ENCODE data around the gene PTPRN2. TPM values are rescaled to one million over a fixed set of nuclear protein-coding genes. Genes with fewer than 3 reads are reported as not detected.

The PTPRN2 gene
- polyA plus RNA-seq, 2 donors = 0.37 to 0.40 TPM

DNA sequence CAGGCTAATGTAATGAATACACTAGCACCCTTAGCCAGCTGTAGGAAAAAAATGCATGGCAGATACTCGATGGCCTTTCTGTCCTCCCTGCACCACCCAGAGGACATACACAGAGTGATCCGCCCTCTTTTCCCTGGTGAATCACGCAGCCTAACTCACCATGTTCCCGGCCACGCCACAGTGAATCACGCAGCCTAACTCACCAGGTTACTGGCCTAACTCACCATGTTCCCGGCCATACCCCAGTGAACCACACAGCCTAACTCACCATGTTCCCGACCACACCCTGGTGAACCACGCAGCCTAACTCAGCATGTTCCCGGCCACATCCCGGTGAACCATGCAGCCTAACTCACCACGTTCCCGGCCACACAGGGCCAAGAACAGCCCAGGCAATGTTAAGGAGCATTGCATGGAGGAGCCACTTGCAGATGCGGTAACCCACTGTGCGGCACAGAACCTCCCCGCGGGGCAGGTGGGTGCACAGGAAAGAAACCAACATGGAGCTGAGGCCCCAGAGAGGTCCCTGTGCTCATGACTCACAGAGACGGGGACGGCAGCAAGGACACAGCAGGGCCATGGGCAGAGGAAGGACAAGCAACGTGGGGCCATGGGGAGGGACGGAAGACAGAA lies 742.3 kb downstream of the PTPRN2 start:
- 81 to 83% methylated on average over 21 of the region's 21 CpGs for WGBS, 2 donors
- no peak overlapping the region for H3K27ac ChIP-seq (ENCODE audit: low read depth in 2 of 2, low read length in 1 of 2)
- no peak overlapping the region for H3K4me3 ChIP-seq (ENCODE audit: low read depth in 1 of 2, low read length in 2 of 2)
- peaks cover 0 to 7% of the 10 kb centered on the region in 2 donors for H3K9me3 ChIP-seq (ENCODE audit: control insufficient read depth in 2 of 2, insufficient read depth in 1 of 2, low read depth in 1 of 2, low read length in 1 of 2)
- H3K4me1 ChIP-seq (ENCODE audit: control insufficient read depth in 2 of 2, insufficient read depth in 2 of 2, low read length in 1 of 2) = peaks cover 0 to 4% of the 10 kb centered on the region in 2 donors
- H3K27me3 ChIP-seq (ENCODE audit: control insufficient read depth in 1 of 2, insufficient read depth in 2 of 2, low read length in 2 of 2) = no peaks in the 10 kb centered on the region
- no peaks in the 10 kb centered on the region for H3K36me3 ChIP-seq (ENCODE audit: control insufficient read depth in 2 of 2, insufficient read depth in 2 of 2, low read length in 1 of 2)

DNA sequence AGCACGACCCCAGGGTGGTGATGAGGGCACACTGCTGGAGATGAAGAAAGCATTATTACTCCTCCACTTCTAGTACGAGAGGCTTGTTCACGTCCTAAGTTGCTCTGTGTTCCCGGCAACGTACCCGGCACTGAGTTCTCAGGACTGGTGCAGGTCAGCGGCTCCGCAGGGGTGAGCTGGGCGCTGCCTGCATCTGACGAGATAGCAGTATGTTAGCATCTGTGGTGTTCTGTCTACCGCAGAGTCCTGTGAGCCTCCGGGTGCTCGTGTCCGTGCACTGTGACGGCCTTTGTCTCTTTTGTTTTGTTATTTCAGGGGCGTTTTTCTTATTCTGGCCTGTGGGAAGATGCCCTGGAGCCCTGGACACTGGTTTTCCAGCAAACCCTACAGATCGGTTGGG lies 743.0 kb downstream of the PTPRN2 start:
- Histone ChIP-seq H3K27me3 (ENCODE audit: control insufficient read depth in 1 of 2, insufficient read depth in 2 of 2, low read length in 2 of 2) (no peaks in the 10 kb centered on the region), H3K36me3 (ENCODE audit: control insufficient read depth in 2 of 2, insufficient read depth in 2 of 2, low read length in 1 of 2) (no peaks in the 10 kb centered on the region), H3K4me3 (ENCODE audit: low read depth in 1 of 2, low read length in 2 of 2) (no peak overlapping the region), H3K9me3 (ENCODE audit: control insufficient read depth in 2 of 2, insufficient read depth in 1 of 2, low read depth in 1 of 2, low read length in 1 of 2) (peaks cover 1 to 14% of the 10 kb centered on the region in 2 donors), H3K4me1 (ENCODE audit: control insufficient read depth in 2 of 2, insufficient read depth in 2 of 2, low read length in 1 of 2) (peaks cover 0 to 4% of the 10 kb centered on the region in 2 donors), H3K27ac (ENCODE audit: low read depth in 2 of 2, low read length in 1 of 2) (peak overlapping the region in 1 of 2 donors; percentile 13)
- 90 to 91% methylated on average over 17 of the region's 17 CpGs for WGBS, 2 donors

DNA sequence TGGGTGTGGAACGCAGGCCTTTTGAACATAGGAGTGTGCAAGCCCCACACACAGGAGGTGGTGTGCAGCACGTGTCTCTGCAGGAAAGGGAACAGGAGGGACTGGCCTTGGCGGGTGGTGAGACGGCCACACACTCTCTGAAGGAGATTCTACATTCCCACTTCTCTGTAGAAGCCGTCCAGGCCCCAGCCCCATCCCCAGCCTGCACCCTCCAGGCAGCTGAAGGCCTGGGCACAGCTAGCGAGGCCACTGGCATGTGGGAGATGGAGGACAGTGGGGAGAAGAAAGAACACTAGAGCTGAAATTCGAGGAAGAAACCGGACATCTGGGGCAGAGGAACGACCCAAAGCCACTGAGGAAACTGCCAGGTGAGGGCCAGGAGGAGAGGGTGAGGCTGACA lies 743.5 kb downstream of the PTPRN2 start:
- Histone ChIP-seq H3K27me3 (ENCODE audit: control insufficient read depth in 1 of 2, insufficient read depth in 2 of 2, low read length in 2 of 2) (no peaks in the 10 kb centered on the region), H3K4me3 (ENCODE audit: low read depth in 1 of 2, low read length in 2 of 2) (no peak overlapping the region), H3K27ac (ENCODE audit: low read depth in 2 of 2, low read length in 1 of 2) (no peak overlapping the region), H3K9me3 (ENCODE audit: control insufficient read depth in 2 of 2, insufficient read depth in 1 of 2, low read depth in 1 of 2, low read length in 1 of 2) (peaks cover 2 to 19% of the 10 kb centered on the region in 2 donors), H3K4me1 (ENCODE audit: control insufficient read depth in 2 of 2, insufficient read depth in 2 of 2, low read length in 1 of 2) (peaks cover 0 to 4% of the 10 kb centered on the region in 2 donors), H3K36me3 (ENCODE audit: control insufficient read depth in 2 of 2, insufficient read depth in 2 of 2, low read length in 1 of 2) (no peaks in the 10 kb centered on the region)
- 82 to 83% methylated on average over 9 of the region's 9 CpGs for WGBS, 2 donors

DNA sequence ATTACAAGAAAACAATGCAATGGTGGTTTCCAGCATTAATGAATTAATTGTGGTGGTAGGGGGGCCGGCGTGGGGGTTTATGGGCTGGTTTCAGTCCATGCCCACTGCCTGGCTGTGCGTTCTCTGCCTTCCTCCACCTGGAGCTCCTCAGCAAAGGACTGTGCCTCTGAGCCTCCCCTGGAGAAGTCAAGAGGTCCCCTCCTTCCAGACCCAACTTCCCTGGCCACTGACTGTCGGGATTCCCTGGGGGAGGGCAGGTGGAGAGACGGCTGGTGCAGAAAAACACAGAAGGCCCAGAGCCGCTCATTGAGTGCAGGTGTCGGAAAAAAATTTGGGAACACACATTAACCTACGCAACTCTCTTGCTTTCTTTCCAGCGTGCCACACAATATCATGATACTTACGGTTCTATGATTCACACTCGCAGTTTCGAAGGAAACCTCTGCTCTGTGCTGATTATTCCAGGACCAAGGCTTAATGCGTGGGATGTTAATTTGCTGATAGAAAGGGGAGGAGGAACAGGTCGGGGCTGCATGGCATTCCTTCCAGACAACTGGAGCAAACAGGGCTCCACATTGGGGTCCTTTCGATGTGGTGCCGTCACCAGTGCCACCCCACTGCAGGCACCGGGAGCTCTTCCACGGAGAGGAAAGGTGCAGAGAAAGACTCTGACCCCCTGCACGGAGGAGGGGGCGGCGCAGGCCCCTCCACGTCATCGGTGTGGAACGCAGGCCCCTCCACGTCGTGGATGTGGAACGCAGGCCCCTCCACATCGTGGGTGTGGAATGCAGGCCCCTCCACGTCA lies 744.1 kb downstream of the PTPRN2 start:
- Histone ChIP-seq H3K4me1 (ENCODE audit: control insufficient read depth in 2 of 2, insufficient read depth in 2 of 2, low read length in 1 of 2) (peaks cover 0 to 4% of the 10 kb centered on the region in 2 donors), H3K4me3 (ENCODE audit: low read depth in 1 of 2, low read length in 2 of 2) (no peak overlapping the region), H3K36me3 (ENCODE audit: control insufficient read depth in 2 of 2, insufficient read depth in 2 of 2, low read length in 1 of 2) (no peaks in the 10 kb centered on the region), H3K9me3 (ENCODE audit: control insufficient read depth in 2 of 2, insufficient read depth in 1 of 2, low read depth in 1 of 2, low read length in 1 of 2) (peaks cover 2 to 20% of the 10 kb centered on the region in 2 donors), H3K27me3 (ENCODE audit: control insufficient read depth in 1 of 2, insufficient read depth in 2 of 2, low read length in 2 of 2) (no peaks in the 10 kb centered on the region), H3K27ac (ENCODE audit: low read depth in 2 of 2, low read length in 1 of 2) (no peak overlapping the region)
- 87 to 90% methylated on average over 29 of the region's 29 CpGs for WGBS, 2 donors

DNA sequence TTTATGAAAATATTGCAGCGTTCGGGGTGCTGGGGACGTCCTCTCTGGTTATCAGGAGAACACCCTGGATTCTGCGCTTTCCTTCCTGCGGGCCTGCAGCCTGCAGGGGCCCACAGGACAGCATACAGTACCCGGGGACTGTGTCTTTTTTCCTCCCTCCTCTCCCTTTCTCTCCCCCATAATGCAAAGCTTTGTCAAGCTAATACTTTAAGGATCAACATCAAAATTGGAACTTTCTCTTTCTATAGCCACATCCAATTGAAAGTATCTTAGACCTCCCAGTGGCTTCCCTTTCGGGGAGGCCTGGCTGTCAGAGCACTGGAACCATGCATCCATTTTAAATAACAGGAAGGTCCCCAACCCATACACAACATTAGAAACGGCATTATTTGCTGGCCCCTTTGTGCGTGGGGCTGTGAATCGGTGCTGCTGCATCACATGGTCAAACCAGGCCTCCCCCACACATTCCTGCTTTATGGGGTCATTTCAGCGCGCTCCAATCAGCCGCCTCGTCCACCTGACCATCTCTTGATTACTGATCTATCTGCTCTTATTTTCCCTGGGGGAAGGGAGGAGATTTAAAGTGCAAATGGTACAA lies 745.8 kb downstream of the PTPRN2 start:
- Histone ChIP-seq H3K4me3 (ENCODE audit: low read depth in 1 of 2, low read length in 2 of 2) (no peak overlapping the region), H3K36me3 (ENCODE audit: control insufficient read depth in 2 of 2, insufficient read depth in 2 of 2, low read length in 1 of 2) (no peaks in the 10 kb centered on the region), H3K27ac (ENCODE audit: low read depth in 2 of 2, low read length in 1 of 2) (no peak overlapping the region), H3K27me3 (ENCODE audit: control insufficient read depth in 1 of 2, insufficient read depth in 2 of 2, low read length in 2 of 2) (no peaks in the 10 kb centered on the region), H3K9me3 (ENCODE audit: control insufficient read depth in 2 of 2, insufficient read depth in 1 of 2, low read depth in 1 of 2, low read length in 1 of 2) (peaks cover 5 to 23% of the 10 kb centered on the region in 2 donors), H3K4me1 (ENCODE audit: control insufficient read depth in 2 of 2, insufficient read depth in 2 of 2, low read length in 1 of 2) (peaks cover 0 to 4% of the 10 kb centered on the region in 2 donors)
- 79 to 82% methylated on average over 14 of the region's 14 CpGs for WGBS, 2 donors

DNA sequence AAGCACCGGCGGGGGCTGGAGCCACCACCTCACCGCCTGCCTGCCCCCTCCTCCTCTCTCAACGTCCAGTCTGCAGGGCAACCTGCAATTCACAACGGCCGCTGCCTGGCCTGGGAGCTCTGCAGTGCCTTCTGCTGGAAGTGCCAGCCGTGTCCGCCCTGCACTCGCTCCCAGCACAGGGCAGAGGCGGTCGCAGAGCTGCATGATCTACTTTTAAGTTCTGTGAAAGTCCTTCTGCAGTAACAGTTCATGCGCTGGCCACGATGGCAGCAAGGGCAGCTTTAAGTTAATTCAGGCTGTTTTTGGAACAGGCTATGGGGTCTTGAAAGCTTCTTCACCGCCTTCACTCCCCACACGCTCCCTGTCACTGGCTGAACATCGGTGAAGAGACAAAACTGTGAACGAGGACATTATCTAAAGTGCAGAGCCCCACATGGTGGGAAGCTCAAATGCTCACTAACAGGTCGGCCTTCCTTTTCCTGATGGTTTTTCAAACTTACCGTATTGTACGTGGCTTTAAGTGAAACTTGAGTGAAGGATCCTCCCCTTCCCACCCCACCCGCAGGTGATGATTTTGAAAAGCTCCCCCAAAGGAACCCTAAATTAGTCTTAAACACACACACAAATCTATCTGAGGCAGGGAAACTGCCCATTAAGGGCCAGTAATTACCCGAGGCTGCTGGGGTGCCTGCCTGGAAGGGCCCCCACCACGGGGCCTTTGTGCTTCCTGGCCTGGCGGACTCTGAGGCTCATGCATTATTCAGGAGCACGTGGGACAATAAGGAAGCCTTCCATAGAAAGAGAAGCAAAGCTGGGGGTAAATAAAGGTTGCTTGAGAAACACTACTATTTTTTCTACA lies 746.5 kb downstream of the PTPRN2 start:
- Histone ChIP-seq H3K4me3 (ENCODE audit: low read depth in 1 of 2, low read length in 2 of 2) (no peak overlapping the region), H3K27me3 (ENCODE audit: control insufficient read depth in 1 of 2, insufficient read depth in 2 of 2, low read length in 2 of 2) (no peaks in the 10 kb centered on the region), H3K4me1 (ENCODE audit: control insufficient read depth in 2 of 2, insufficient read depth in 2 of 2, low read length in 1 of 2) (peaks cover 0 to 4% of the 10 kb centered on the region in 2 donors), H3K27ac (ENCODE audit: low read depth in 2 of 2, low read length in 1 of 2) (no peak overlapping the region), H3K9me3 (ENCODE audit: control insufficient read depth in 2 of 2, insufficient read depth in 1 of 2, low read depth in 1 of 2, low read length in 1 of 2) (peaks cover 5 to 20% of the 10 kb centered on the region in 2 donors), H3K36me3 (ENCODE audit: control insufficient read depth in 2 of 2, insufficient read depth in 2 of 2, low read length in 1 of 2) (no peaks in the 10 kb centered on the region)
- WGBS, 2 donors = 75 to 78% methylated on average over 25 of the region's 25 CpGs

DNA sequence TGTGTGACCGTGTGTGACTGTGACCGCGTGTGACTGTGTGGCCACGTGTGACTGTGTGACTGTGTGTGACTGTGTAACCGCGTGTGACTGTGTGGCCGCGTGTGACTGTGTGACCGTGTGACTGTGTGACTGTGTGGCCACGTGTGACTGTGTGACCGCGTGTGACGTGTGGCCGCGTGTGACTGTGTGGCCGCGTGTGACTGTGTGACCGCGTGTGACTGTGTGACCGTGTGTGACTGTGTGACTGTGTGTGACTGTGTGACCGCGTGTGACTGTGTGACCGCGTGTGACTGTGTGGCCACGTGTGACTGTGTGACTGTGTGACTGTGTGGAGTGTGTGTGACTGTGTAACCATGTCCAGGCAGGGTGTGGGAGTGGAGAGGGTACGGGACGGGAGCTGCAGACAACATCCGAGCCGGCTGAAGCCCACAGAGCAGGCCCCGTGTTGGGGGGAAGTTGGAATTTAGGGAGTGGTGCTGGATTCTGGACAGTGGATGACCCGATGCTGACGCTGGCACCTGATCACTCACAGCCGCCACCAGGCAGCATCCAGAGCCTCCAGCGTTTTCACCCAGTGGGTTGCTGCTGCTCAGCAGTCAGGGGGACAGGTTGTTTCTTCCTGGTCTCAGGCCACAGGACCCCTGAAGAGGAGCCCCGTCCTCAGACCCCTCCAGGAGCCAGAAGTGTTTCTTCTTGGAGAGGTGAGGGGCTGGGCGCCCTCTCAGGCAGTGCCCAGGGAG lies 747.3 kb downstream of the PTPRN2 start:
- H3K4me3 ChIP-seq (ENCODE audit: low read depth in 1 of 2, low read length in 2 of 2) = no peak overlapping the region
- peaks cover 5 to 19% of the 10 kb centered on the region in 2 donors for H3K9me3 ChIP-seq (ENCODE audit: control insufficient read depth in 2 of 2, insufficient read depth in 1 of 2, low read depth in 1 of 2, low read length in 1 of 2)
- WGBS, 2 donors = 93 to 94% methylated on average over 36 of the region's 36 CpGs
- peaks cover 0 to 2% of the 10 kb centered on the region in 2 donors for H3K4me1 ChIP-seq (ENCODE audit: control insufficient read depth in 2 of 2, insufficient read depth in 2 of 2, low read length in 1 of 2)
- no peak overlapping the region for H3K27ac ChIP-seq (ENCODE audit: low read depth in 2 of 2, low read length in 1 of 2)
- H3K27me3 ChIP-seq (ENCODE audit: control insufficient read depth in 1 of 2, insufficient read depth in 2 of 2, low read length in 2 of 2) = no peaks in the 10 kb centered on the region
- no peaks in the 10 kb centered on the region for H3K36me3 ChIP-seq (ENCODE audit: control insufficient read depth in 2 of 2, insufficient read depth in 2 of 2, low read length in 1 of 2)

DNA sequence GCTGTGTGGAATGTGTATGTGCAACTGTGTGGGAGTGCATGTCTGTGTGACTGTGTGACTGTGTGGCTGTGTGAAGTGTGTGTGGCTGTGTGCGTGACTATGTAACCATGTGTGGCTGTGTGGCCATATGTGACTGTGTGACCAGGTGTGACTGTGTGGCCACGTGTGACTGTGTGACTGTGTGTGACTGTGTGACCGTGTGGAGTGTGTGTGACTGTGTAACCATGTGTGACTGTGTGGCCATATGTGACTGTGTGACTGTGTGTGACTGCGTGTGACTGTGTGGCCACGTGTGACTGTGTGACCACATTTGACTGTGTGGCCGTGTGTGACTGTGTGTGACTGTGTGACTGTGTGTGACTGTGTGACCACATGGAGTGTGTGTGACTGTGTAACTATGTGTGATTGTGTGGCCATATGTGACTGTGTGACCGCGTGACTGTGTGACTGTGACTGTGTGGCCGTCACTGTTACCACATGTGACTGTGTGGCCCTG lies 747.9 kb downstream of the PTPRN2 start:
- H3K27me3 ChIP-seq (ENCODE audit: control insufficient read depth in 1 of 2, insufficient read depth in 2 of 2, low read length in 2 of 2) = no peaks in the 10 kb centered on the region
- no peak overlapping the region for H3K4me3 ChIP-seq (ENCODE audit: low read depth in 1 of 2, low read length in 2 of 2)
- WGBS, 2 donors = 93 to 95% methylated on average over 9 of the region's 9 CpGs
- peaks cover 5 to 17% of the 10 kb centered on the region in 2 donors for H3K9me3 ChIP-seq (ENCODE audit: control insufficient read depth in 2 of 2, insufficient read depth in 1 of 2, low read depth in 1 of 2, low read length in 1 of 2)
- no peaks in the 10 kb centered on the region for H3K36me3 ChIP-seq (ENCODE audit: control insufficient read depth in 2 of 2, insufficient read depth in 2 of 2, low read length in 1 of 2)
- no peaks in the 10 kb centered on the region for H3K4me1 ChIP-seq (ENCODE audit: control insufficient read depth in 2 of 2, insufficient read depth in 2 of 2, low read length in 1 of 2)
- no peak overlapping the region for H3K27ac ChIP-seq (ENCODE audit: low read depth in 2 of 2, low read length in 1 of 2)
